NCI-H748 treated with DMSO at 0.1 percent for 48 hours (cell line): Measurements from ENCODE around the gene PARVA.

Experiments
- DNase-seq: peaks from one replicate; lab custom pipeline; 2025; lab: John Stamatoyannopoulos, UW

PARVA gene

DNA sequence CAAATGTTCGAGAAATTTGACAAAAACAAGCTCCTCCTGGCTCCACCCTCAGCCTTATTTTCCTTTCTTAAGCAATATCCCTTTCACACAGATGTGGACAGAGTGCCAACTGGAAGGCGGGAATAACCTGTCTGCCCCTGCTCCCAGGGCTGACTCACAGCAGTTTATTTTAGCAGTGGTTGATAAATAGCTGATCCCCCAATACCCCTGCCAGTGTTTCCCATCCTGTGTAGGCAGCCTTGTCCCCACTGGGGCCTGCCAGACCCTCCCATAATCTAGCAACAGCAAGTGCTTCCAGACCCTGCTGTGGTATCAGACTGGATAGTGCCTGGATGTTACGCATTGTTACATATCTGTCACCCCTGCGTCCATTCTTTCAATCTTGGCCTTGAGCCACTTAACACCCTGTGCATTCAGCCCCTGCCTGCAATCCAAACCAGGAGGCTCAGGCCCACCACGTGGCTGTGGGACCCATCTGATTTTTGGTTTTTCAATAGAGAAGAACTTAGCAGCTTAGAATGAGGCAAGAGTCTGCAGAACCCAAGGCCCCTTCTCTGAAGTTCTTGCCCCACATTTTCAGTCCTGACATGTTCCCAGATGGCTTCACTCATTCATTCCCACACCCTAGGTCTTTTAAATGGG is 53.7 kb downstream of the PARVA start:
- no peak for DNase-seq

DNA sequence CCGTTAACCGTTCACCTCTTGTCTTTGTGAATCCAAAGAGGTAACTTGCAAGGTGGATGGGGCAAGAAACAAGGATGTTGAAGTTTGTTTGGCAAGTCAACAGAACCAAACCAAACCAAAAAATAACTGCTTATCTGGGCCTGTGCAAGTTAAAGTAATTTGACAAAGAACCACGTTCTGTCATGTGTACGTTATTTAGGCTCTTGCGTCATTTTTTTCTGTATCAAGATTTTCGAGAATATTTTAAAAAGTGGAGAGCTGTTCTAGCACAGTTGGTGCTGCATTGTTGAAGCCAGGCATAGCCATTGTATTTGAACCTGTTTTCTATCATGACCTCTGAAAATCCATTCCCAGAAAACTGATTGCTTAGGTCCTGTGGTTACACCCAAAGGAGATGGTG is 55.1 kb downstream of the PARVA start:
- DNase-seq = no peak

DNA sequence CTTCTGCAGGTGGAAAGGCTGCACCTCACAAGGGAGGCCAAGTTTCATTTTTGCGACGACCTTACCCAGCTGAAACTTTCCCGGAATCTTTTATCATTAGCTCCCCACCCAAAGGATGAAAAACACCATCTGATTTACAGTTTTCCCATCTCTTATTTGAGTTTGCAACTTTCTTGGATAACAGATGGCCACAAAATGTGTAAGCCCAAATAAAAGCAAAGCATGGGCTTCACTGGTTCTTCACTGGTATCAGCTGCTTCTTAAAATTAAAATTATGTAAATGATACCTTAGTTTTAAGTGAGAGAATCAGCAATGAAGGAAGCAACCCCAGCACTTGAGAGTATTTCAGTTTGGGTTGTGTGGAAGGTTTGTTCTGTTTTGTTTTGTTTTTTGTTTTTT is 55.8 kb downstream of the PARVA start:
- no peak for DNase-seq

GRCh38 chr11:12433571-12434324 is 56.4 kb downstream of the PARVA start:
- no peak for DNase-seq

DNA sequence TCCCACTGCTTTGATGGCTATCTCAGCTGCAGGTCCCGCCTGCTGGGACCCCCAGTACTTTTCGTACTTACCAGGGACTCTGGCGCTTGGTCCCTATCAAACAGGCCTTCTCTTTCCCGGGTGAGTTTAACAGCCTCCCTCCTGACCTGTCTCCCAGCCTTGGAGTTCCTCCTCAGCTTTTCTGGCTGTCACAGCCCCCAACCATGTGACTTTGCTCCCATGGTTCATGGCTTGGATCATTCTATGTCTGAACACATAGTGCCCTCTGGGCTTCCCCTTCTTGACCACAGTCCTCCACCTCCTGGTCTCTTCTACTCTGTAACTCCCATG is 56.9 kb downstream of the PARVA start:
- DNase-seq = no peak

DNA sequence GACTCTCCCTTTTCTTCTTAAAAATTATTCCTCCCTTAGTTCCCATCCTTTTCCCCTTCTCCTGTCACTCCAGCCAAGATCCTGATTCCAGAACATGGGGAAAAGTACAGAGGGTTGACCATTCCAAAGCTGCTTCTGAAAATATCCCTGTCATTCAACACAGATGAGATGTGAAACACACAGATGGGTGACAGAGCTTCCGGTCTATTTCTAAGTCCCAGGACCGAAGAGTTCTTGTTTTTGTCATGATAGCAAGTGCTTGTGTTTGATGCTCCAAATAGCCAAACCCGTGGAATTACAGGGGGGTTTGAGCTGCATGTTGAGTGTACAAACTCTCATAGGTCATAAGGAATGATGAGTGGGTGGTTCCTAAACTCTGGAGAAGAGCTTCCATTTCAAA is 57.9 kb downstream of the PARVA start:
- DNase-seq = no peak

DNA sequence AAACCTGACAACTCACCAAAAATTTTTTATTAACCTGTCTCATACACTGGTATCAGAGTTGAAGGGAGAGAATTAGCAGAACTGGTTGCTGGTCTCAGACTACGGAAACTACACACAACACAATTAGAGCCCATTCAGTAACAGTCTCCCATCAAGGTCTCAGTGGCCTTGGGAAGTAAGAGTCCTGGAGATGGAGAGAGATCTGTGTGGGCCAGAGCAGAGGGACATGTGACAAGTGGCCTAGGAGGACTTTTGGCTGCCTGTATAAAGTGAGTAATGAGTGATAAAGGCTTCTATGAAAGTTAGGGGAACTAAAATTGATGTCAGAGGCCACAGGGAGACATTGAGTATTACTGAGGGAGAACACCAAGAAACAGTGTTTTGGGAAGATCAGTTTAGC is 58.9 kb downstream of the PARVA start:
- DNase-seq = no peak

DNA sequence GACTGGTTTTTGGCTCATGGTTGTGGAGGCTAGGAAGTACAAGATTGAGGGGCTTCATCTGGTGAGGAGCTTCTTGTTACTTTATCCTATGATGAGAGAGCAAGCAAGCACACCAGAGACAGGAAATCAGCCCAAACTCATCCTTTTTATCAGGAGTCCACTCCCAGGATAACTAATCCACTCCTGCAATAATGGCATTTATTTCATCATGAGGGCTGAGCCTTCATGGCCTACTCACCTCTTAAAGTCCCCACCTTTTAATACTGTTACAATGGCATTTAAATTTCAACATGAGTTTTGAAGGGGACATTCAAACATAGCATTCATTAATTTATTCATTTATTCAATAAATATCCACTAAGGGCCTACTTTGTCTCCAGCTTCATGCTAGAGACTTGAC is 60.9 kb downstream of the PARVA start:
- no peak for DNase-seq

DNA sequence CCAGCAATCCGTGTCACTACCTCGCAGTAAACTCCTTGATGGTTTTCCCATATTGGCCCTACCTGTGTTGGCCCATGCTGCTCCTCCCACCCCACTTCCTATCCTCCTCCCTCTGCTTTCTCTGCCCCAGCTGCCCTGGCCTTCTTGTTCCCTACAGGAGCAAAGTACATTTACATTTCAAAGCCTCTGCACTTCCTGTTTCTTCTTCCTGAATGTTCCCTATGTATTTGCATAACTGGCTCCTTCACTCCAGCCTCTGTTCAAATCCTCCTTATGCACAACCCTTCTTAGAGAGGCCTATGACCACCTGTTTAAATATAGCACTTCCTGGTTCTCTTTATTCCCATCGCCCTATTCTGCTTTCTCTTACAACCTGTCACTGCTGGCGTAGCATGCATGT is 62.2 kb downstream of the PARVA start:
- DNase-seq = peak; percentile 2

GRCh38 chr11:12440565-12440964 is 63.2 kb downstream of the PARVA start:
- DNase-seq = no peak

DNA sequence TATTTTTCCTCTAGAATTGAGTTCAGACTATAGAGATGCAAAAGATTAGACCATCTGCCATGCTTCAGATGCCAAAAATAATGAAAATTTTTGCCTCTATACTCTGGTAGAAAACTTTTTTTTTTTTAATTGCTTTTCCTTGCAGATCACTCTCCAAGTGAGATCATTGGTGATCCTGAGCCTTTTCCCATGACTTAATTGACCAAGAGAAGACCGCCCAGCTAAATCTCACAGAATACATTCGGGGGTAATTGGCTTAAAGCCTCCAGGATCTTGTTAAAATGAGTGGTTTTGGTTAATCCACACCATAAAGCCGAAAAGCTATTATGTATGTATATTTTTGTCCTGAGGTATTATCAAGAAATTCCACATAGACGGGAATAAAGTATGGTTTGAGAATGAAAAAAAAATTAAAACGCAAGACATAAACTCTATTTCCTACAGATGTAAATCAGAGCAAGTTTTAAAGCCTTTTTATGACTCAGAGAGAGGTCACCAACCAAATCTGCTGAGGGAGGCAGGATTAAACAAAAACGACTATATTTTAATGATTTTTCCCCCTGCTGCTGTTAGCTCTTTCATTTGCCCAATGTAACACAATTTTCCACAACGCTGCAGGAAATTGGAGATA is 64.0 kb downstream of the PARVA start:
- no peak for DNase-seq

- no peak for DNase-seq
Measured at GRCh38 chr11:12444601-12445000, 67.2 kb downstream of the PARVA start.

DNA sequence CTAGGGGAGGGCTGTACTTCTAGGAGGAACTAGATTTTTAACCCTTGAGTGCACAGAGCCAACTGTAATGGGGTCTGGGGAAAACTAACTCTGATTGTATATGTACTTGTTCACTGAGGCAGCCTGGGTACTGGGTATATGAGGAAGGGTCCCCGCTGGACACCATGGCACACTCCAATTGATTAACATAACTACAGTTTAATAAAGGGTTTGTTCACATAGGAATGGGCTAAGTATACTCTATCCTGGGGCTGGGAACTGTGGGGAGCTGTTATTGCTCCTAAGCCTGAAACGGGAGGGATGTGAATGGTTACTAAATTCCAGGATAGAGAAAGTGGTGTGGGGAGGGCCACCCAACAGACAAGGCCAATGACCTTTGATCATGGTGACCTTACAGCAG is 67.6 kb downstream of the PARVA start:
- no peak for DNase-seq

GRCh38 chr11:12446863-12447262 is 69.5 kb downstream of the PARVA start:
- DNase-seq = no peak

DNA sequence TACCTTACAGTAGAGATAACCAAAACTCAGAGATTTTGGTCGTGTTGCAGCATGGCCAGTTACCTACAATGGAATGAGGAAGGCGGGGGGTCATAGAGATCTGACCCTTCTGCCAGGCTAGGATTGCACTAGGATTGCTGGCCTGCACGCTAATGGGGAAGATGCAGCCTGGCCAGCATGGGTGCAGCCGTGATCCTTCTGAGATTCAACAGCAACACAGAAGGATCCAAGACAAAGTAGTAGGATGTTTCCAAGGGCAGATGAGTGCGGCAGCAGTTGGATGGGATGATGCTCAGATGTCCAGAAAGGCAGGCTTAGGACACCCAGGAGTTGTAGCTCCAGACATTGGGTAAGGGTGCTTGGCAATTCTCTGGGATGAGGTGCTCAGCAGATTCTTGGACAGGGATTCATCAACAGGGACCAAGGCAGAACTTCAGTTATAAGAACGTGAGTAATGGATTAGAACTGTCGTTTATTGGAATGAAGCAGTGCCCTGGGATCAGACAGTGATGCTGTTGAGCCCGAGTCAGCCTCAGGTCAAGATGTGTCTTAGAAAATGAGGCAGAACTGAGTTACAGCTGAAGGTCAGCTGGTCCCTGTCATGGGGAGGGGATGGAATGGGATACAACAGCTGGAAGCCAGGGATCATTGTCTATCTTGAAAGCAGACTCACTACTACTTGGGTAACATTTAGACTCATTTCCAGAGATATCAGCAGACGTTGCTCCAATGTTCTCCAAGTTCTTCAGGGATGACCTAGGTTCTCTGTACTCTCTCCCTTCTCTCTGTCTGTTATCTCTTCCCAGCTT is 71.0 kb downstream of the PARVA start:
- DNase-seq = no peak

DNA sequence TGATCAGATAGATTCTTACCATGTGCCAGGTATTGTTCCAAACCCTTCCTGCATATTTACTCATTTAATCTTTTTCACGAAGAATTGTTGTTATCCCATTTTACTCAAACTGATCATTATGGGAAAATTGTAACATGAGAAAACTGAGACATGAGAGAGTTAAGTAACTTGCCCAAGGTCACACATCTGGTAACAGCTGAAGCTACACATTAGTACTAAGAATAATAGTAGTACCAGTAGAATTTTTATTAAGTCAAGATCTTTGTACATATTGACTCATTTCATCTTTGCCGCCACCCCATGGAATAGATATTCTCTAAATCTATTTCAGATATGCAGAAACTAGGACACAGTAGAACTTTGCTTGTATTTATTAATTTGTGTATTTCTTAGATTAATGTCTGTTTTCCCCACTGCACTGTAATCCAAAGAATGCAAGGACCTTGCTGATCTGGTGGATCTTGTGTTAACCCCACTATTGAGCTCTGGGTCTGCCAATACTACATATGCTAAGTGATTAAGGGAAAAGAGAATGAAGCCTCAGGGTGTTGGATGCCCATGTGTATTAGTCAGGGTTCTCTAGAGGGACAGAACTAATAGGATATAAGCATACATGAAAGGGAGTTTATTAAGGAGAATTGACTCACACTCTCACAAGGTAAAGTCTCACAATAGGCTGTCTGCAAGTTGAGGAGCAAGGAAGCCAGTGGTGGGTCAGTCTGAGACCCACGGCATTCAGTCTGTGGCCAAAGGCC is 72.8 kb downstream of the PARVA start:
- DNase-seq = no peak

DNA sequence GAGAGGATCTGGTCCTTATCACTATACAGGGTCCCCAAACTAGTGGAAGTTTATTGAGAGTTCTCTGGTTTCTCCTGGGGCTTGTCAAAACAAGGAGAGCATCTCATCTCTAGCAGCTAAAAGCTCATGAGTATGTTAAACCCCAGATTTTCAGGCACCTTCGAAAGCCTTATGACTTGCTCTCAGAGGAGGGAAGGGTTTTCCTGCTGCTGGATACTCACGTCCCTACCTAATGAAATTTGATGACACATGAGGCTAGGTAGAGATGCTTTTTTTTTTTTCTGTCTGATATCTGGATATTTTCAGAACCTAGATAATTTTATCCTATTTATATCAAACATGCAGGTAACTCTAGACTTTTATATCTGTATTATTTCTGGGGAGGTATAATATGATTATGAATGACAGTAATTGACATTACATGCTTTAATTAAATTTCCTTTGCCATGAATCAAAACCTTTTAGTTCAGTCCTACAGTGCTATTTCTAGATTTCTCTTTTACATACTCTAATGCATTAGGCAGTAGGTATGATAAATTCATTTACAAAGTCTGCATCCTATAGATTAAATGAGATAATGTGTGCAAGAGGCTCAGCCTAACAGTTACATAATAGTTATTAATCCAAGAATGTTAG is 73.9 kb downstream of the PARVA start:
- no peak for DNase-seq

DNA sequence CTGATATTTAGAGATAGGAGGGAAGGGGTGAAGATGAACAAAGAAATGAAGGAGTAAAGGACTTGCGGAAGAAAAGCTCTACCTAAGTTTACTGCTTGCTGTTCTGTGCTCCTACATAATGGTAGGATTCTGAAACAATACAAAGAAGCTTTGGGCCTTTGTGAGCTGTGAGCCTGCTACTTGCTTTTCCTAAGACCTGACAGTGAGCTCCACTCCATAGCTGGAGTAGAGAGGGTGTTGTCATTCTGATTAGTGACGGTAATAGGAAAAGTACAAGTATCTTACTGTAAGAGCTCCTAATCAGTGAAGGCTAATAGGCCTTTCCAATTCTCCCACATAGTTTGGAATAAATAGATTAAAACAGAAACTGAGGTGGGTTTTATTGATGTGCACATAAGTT is 75.9 kb downstream of the PARVA start:
- DNase-seq = no peak

- no peak for DNase-seq
Measured at GRCh38 chr11:12454782-12455181, 77.4 kb downstream of the PARVA start.

- DNase-seq = no peak
Measured at GRCh38 chr11:12455938-12456337, 78.6 kb downstream of the PARVA start.
